Neural progenitor cell (in vitro differentiated cells): ENCODE results near the gene PCDH9. TPM values are rescaled to one million over a fixed set of nuclear protein-coding genes. Genes with fewer than 3 reads are reported as not detected.

Experiments used
- DNase-seq: peaks from one replicate; pipeline ENCODE4 v3.0.0-alpha.2; 2016; ENCODE audit warnings: low spot score
- H2AFZ ChIP-seq: fragments of 200-600 bp; sonication (generic); replicated peaks from 2 replicates; pipeline ENCODE4 v1.6.1; 2016; ENCODE audit warnings: antibody characterized with exemption
- H3F3A ChIP-seq: fragments of 200-600 bp; sonication (generic); 2 replicates; pipeline ENCODE4 v1.6.1; 2016; ENCODE audit warnings: antibody characterized with exemption, low read depth
- H3K27ac ChIP-seq: fragments of 200-600 bp; sonication (generic); 2 replicates; pipeline ENCODE4 v1.5.1; 2016; ENCODE audit warnings: mild to moderate bottlenecking
- H3K27me3 ChIP-seq: fragments of 200-600 bp; sonication (generic); 2 replicates; pipeline ENCODE4 v1.6.1; 2016; ENCODE audit warnings: mild to moderate bottlenecking, moderate library complexity
- H3K36me3 ChIP-seq: fragments of 200-600 bp; sonication (generic); 2 replicates; pipeline ENCODE4 v1.5.1; 2016
- H3K4me1 ChIP-seq: fragments of 200-600 bp; sonication (generic); 2 replicates; pipeline ENCODE4 v1.6.1; 2016; ENCODE audit warnings: mixed run types
- H3K4me2 ChIP-seq: fragments of 200-600 bp; sonication (generic); 2 replicates; pipeline ENCODE4 v1.6.1; 2016
- H3K4me3 ChIP-seq: fragments of 200-600 bp; sonication (generic); 2 replicates; pipeline ENCODE4 v1.5.1; 2016
- H3K79me2 ChIP-seq: fragments of 200-600 bp; sonication (generic); 2 replicates; pipeline ENCODE4 v1.6.1; 2016; ENCODE audit warnings: low read depth
- H3K9ac ChIP-seq: fragments of 200-600 bp; sonication (generic); 2 replicates; pipeline ENCODE4 v1.6.1; 2016
- H3K9me3 ChIP-seq: fragments of 200-600 bp; sonication (generic); 2 replicates; pipeline ENCODE4 v1.5.1; 2016; ENCODE audit warnings: low read depth
- H4K20me1 ChIP-seq: fragments of 200-600 bp; sonication (generic); 2 replicates; pipeline ENCODE4 v1.6.1; 2016; ENCODE audit warnings: low read depth
- H3K27ac Mint-ChIP-seq: 3 replicates; pipeline ENCODE4 v1.8.0; 2021; ENCODE audit warnings: mixed read lengths
- H3K27me3 Mint-ChIP-seq: 2 replicates; pipeline ENCODE4 v1.8.0; 2022; ENCODE audit warnings: low read depth, mild to moderate bottlenecking, inconsistent platforms, moderate library complexity, mixed read lengths; ENCODE audit not compliant: insufficient read depth
- H3K36me3 Mint-ChIP-seq: 3 replicates; pipeline ENCODE4 v1.8.0; 2021; ENCODE audit warnings: mixed read lengths
- H3K4me1 Mint-ChIP-seq: 3 replicates; pipeline ENCODE4 v1.8.0; 2021; ENCODE audit warnings: mixed read lengths
- H3K4me3 Mint-ChIP-seq: 3 replicates; pipeline ENCODE4 v1.8.0; 2021; ENCODE audit warnings: mild to moderate bottlenecking, moderate library complexity, mixed read lengths
- H3K9me3 Mint-ChIP-seq: 3 replicates; pipeline ENCODE4 v1.8.0; 2020; ENCODE audit warnings: mixed read lengths
- CTCF ChIP-seq: fragments of 200-600 bp; sonication (generic); IDR thresholded peaks from 2 replicates; pipeline ENCODE4 v1.5.1; 2017; ENCODE audit warnings: antibody characterized with exemption, mild to moderate bottlenecking
- EZH2 ChIP-seq: fragments of 200-600 bp; sonication (generic); IDR thresholded peaks from 2 replicates; pipeline ENCODE4 v1.6.1; 2017; ENCODE audit warnings: antibody characterized with exemption, mild to moderate bottlenecking, moderate library complexity
- EZH2phosphoT487 ChIP-seq: fragments of 200-600 bp; sonication (generic); IDR thresholded peaks from 2 replicates; pipeline ENCODE4 v1.6.1; 2017; ENCODE audit warnings: antibody characterized with exemption
- total RNA-seq: library from RNA; depleted of rRNA; stranded (reverse); fragments of >200 nt; gene quantifications from 2 replicates; pipeline ENCODE4 v1.2.3, GENCODE V29; 2015; ENCODE audit warnings: low replicate concordance

The PCDH9 gene
- total RNA-seq, 1 donor from 2014 or later = 0.24 TPM

- no peaks in the 10 kb centered on the region for H3K27me3 Mint-ChIP-seq
- no peaks in the 10 kb centered on the region for H3K9me3 Mint-ChIP-seq
- Histone ChIP-seq H3K9ac (no peak overlapping the region), H3K4me2 (no peak overlapping the region), H2AFZ (peak overlapping the region; percentile 5), H3K36me3 (no peaks in the 10 kb centered on the region), H3K27ac (no peak overlapping the region), H3K79me2 (no peaks in the 10 kb centered on the region), H3K4me3 (no peak overlapping the region), H3F3A (no peaks in the 10 kb centered on the region), H3K9me3 (no peaks in the 10 kb centered on the region), H3K27me3 (no peaks in the 10 kb centered on the region), H3K4me1 (peaks cover 8% of the 10 kb centered on the region), H4K20me1 (no peaks in the 10 kb centered on the region)
- no peak overlapping the region for H3K27ac Mint-ChIP-seq
- no peak overlapping the region for H3K4me3 Mint-ChIP-seq
- H3K36me3 Mint-ChIP-seq = no peaks in the 10 kb centered on the region
- peaks cover 35% of the 10 kb centered on the region for H3K4me1 Mint-ChIP-seq
- no peak for DNase-seq
- no peak for TF ChIP-seq CTCF
- TF ChIP-seq EZH2phosphoT487 = no peak
- no peak for TF ChIP-seq EZH2
These were observed 701.1 kb downstream of the PCDH9 start for GRCh38 chr13:66528944-66529576.

- H3K27me3 ChIP-seq = no peaks in the 10 kb centered on the region
- peak overlapping the region; percentile 51 for H2AFZ ChIP-seq
- H3K9me3 ChIP-seq = no peaks in the 10 kb centered on the region
- peaks cover 35% of the 10 kb centered on the region for H3K4me1 Mint-ChIP-seq
- H3F3A ChIP-seq = no peaks in the 10 kb centered on the region
- peaks cover 8% of the 10 kb centered on the region for H3K4me1 ChIP-seq
- no peaks in the 10 kb centered on the region for H3K36me3 Mint-ChIP-seq
- no peak overlapping the region for H3K4me3 Mint-ChIP-seq
- H3K4me3 ChIP-seq = no peak overlapping the region
- DNase-seq = no peak
- TF ChIP-seq EZH2phosphoT487 = no peak
- TF ChIP-seq CTCF = no peak
- no peaks in the 10 kb centered on the region for H4K20me1 ChIP-seq
- H3K27ac ChIP-seq = no peak overlapping the region
- no peaks in the 10 kb centered on the region for H3K79me2 ChIP-seq
- H3K27me3 Mint-ChIP-seq = no peaks in the 10 kb centered on the region
- no peaks in the 10 kb centered on the region for H3K36me3 ChIP-seq
- no peak overlapping the region for H3K27ac Mint-ChIP-seq
- H3K9me3 Mint-ChIP-seq = no peaks in the 10 kb centered on the region
- H3K9ac ChIP-seq = no peak overlapping the region
- H3K4me2 ChIP-seq = no peak overlapping the region
These were observed 702.0 kb downstream of the PCDH9 start for GRCh38 chr13:66528180-66528579.

- Histone ChIP-seq H3K4me1 (no peaks in the 10 kb centered on the region), H3F3A (no peaks in the 10 kb centered on the region), H3K9me3 (no peaks in the 10 kb centered on the region), H3K4me2 (no peak overlapping the region), H4K20me1 (no peaks in the 10 kb centered on the region), H3K9ac (no peak overlapping the region), H3K27ac (no peak overlapping the region), H3K27me3 (no peaks in the 10 kb centered on the region), H3K79me2 (no peaks in the 10 kb centered on the region), H2AFZ (no peak overlapping the region), H3K36me3 (no peaks in the 10 kb centered on the region), H3K4me3 (no peak overlapping the region)
- Mint-ChIP-seq H3K4me1 (peaks cover 16% of the 10 kb centered on the region), H3K4me3 (no peak overlapping the region), H3K27me3 (no peaks in the 10 kb centered on the region), H3K9me3 (no peaks in the 10 kb centered on the region), H3K36me3 (no peaks in the 10 kb centered on the region), H3K27ac (no peak overlapping the region)
- TF ChIP-seq EZH2phosphoT487 = no peak
- TF ChIP-seq CTCF = no peak
- TF ChIP-seq EZH2 = no peak
- no peak for DNase-seq
These were observed 709.4 kb downstream of the PCDH9 start for GRCh38 chr13:66520511-66521355.
